Measurements from ENCODE around the gene EPHB6.

DNA sequence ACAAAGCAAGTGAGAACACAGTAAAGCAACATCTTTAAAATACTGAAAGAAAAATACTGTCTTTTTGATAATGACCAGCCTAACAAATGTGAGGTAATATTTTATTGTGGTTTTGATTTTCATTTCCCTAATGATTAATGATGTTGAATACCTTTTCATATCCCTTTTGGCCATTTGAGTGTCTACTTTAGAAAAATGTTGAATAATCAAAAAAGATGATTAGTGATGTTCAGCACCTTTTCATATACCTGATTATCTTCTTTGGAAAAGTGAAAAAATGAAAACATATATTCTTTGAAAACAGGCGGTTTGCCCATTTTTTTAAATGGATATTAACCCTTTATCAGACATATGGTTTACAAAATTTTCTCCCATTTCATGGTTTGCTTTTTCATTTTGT is 32.2 kb upstream of the EPHB6 start:
- TF ChIP-seq, protein P1, sequence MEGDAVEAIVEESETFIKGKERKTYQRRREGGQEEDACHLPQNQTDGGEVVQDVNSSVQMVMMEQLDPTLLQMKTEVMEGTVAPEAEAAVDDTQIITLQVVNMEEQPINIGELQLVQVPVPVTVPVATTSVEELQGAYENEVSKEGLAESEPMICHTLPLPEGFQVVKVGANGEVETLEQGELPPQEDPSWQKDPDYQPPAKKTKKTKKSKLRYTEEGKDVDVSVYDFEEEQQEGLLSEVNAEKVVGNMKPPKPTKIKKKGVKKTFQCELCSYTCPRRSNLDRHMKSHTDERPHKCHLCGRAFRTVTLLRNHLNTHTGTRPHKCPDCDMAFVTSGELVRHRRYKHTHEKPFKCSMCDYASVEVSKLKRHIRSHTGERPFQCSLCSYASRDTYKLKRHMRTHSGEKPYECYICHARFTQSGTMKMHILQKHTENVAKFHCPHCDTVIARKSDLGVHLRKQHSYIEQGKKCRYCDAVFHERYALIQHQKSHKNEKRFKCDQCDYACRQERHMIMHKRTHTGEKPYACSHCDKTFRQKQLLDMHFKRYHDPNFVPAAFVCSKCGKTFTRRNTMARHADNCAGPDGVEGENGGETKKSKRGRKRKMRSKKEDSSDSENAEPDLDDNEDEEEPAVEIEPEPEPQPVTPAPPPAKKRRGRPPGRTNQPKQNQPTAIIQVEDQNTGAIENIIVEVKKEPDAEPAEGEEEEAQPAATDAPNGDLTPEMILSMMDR (IDR thresholded peaks at IDR 0.05) = no peak
- TF ChIP-seq EP300 (IDR thresholded peaks at IDR 0.05) (no peak), POLR2A (IDR thresholded peaks at IDR 0.05) (no peak)

Data from upper lobe of left lung (tissue), 4 donors.